ENCODE results near the gene MYDGF. TPM values are rescaled to one million over a fixed set of nuclear protein-coding genes. Genes with fewer than 3 reads are reported as not detected.

MYDGF gene
- total and polyA plus RNA-seq, 2 of the 13 experiments (the other 11 are each of a cell fraction or from before 2014, with no cell fraction given), result 116 to 198 TPM

DNA sequence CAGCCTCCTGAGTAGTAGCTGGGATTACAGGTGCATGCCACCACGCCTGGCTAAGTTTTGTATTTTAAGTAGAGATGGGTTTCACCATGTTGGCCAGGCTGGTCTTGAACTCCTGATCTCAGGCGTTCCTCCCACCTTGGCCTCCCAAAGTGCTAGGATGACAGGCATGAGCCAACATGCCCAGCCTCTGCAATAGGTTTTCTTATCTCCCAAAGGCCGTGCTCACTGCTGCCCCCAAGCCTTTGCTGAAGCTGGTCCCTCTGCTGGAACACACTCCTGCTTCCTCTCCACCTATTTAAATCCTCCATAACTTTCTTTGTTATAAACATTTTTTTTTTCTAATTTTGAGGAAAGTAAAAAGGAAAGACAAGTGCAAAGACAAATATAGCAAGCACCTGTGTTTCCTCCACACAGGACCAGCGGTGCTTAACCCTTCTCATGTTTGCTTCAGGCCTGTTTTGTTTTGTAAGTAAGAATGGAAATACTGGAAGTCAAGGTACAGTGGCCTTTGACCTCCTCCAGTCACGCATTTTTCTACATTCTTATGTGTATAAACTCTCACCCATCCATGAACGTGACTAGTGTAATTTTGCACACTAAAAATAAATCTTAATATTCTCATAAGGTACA, 45.3 kb downstream of the MYDGF start (continued):
- TF ChIP-seq RXRA (CRISPR knock-in tag; IDR thresholded peaks at IDR 0.05) (0 out of 2 replicates have a peak, but pooled peaks have one; percentile 19), IRX3 (CRISPR knock-in tag; IDR thresholded peaks at IDR 0.05; ENCODE audit: borderline replicate concordance, low read depth) (no peak), ZNF441 (CRISPR knock-in tag; IDR thresholded peaks at IDR 0.05; ENCODE audit: borderline replicate concordance) (no peak), HNRNPK (IDR thresholded peaks at IDR 0.05; ENCODE audit: low read depth, low read length, poor library complexity, severe bottlenecking) (no peak), HNF4A (CRISPR knock-in tag; IDR thresholded peaks at IDR 0.05) (peak; percentile 31; the same call in 1 of the 2 replicates), ZNF614 (CRISPR knock-in tag; IDR thresholded peaks at IDR 0.05; ENCODE audit: borderline replicate concordance) (peak; percentile 63; the same call in 1 of the 2 replicates), RORA (CRISPR knock-in tag; IDR thresholded peaks at IDR 0.05) (no peak), NFYB (CRISPR knock-in tag; IDR thresholded peaks at IDR 0.05) (no peak), ZNF264 (CRISPR knock-in tag; IDR thresholded peaks at IDR 0.05) (no peak), TEAD3 (CRISPR knock-in tag; optimal IDR thresholded peaks at IDR 0.05; ENCODE audit: borderline replicate concordance) (peak; percentile 48), U2AF2 (IDR thresholded peaks at IDR 0.05; ENCODE audit: low read depth, low read length) (no peak), MTA3 (CRISPR knock-in tag; IDR thresholded peaks at IDR 0.05) (no peak), ATF1 (CRISPR knock-in tag; IDR thresholded peaks at IDR 0.05) (no peak), ZFP37 (CRISPR knock-in tag; IDR thresholded peaks at IDR 0.05; ENCODE audit: borderline replicate concordance) (no peak), YEATS4 (CRISPR knock-in tag; IDR thresholded peaks at IDR 0.05; ENCODE audit: borderline replicate concordance) (peak; percentile 44; the same call in 1 of the 2 replicates), NR2F1 (CRISPR knock-in tag; IDR thresholded peaks at IDR 0.05) (peak in 1 of 2 experiments; percentile 34; a peak in 1 of 4 replicates), NR2F6 (IDR thresholded peaks at IDR 0.05) (peak; percentile 81), NR2F6 (CRISPR knock-in tag; IDR thresholded peaks at IDR 0.05) (peak; percentile 71)
- TF ChIP-seq, protein P1, sequence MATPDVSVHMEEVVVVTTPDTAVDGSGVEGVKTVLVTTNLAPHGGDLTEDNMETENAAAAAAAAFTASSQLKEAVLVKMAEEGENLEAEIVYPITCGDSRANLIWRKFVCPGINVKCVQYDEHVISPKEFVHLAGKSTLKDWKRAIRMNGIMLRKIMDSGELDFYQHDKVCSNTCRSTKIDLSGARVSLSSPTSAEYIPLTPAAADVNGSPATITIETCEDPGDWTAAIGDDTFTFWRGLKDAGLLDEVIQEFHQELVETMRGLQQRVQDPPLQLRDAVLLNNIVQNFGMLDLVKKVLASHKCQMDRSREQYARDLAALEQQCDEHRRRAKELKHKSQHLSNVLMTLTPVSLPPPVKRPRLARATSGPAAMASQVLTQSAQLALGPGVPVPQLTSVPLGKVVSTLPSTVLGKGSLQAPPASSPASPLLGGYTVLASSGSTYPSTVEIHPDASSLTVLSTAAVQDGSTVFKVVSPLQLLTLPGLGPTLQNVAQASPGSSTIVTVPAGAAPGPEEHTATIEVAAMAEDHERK (CRISPR knock-in tag; IDR thresholded peaks at IDR 0.05; ENCODE audit: low read depth), result no peak
- TF ChIP-seq, protein P2, sequence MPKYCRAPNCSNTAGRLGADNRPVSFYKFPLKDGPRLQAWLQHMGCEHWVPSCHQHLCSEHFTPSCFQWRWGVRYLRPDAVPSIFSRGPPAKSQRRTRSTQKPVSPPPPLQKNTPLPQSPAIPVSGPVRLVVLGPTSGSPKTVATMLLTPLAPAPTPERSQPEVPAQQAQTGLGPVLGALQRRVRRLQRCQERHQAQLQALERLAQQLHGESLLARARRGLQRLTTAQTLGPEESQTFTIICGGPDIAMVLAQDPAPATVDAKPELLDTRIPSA (CRISPR knock-in tag; IDR thresholded peaks at IDR 0.05; ENCODE audit: borderline replicate concordance), result no peak
- TF ChIP-seq, protein P3, sequence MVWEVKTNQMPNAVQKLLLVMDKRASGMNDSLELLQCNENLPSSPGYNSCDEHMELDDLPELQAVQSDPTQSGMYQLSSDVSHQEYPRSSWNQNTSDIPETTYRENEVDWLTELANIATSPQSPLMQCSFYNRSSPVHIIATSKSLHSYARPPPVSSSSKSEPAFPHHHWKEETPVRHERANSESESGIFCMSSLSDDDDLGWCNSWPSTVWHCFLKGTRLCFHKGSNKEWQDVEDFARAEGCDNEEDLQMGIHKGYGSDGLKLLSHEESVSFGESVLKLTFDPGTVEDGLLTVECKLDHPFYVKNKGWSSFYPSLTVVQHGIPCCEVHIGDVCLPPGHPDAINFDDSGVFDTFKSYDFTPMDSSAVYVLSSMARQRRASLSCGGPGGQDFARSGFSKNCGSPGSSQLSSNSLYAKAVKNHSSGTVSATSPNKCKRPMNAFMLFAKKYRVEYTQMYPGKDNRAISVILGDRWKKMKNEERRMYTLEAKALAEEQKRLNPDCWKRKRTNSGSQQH (CRISPR knock-in tag; IDR thresholded peaks at IDR 0.05; ENCODE audit: low read depth), result no peak
- TF ChIP-seq, protein P4, sequence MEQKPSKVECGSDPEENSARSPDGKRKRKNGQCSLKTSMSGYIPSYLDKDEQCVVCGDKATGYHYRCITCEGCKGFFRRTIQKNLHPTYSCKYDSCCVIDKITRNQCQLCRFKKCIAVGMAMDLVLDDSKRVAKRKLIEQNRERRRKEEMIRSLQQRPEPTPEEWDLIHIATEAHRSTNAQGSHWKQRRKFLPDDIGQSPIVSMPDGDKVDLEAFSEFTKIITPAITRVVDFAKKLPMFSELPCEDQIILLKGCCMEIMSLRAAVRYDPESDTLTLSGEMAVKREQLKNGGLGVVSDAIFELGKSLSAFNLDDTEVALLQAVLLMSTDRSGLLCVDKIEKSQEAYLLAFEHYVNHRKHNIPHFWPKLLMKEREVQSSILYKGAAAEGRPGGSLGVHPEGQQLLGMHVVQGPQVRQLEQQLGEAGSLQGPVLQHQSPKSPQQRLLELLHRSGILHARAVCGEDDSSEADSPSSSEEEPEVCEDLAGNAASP (CRISPR knock-in tag; IDR thresholded peaks at IDR 0.05; ENCODE audit: borderline replicate concordance), result no peak
- TF ChIP-seq, protein P5, sequence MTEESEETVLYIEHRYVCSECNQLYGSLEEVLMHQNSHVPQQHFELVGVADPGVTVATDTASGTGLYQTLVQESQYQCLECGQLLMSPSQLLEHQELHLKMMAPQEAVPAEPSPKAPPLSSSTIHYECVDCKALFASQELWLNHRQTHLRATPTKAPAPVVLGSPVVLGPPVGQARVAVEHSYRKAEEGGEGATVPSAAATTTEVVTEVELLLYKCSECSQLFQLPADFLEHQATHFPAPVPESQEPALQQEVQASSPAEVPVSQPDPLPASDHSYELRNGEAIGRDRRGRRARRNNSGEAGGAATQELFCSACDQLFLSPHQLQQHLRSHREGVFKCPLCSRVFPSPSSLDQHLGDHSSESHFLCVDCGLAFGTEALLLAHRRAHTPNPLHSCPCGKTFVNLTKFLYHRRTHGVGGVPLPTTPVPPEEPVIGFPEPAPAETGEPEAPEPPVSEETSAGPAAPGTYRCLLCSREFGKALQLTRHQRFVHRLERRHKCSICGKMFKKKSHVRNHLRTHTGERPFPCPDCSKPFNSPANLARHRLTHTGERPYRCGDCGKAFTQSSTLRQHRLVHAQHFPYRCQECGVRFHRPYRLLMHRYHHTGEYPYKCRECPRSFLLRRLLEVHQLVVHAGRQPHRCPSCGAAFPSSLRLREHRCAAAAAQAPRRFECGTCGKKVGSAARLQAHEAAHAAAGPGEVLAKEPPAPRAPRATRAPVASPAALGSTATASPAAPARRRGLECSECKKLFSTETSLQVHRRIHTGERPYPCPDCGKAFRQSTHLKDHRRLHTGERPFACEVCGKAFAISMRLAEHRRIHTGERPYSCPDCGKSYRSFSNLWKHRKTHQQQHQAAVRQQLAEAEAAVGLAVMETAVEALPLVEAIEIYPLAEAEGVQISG (CRISPR knock-in tag; IDR thresholded peaks at IDR 0.05), result peak; percentile 50; the same call in 1 of the 2 replicates

Data from HepG2 (cell line).